NOMO-1 (cell line): Measurements from ENCODE around the gene CLDN16.
A peak's percentile ranks its signal among the peaks of the same experiment; 100 is the strongest.

ENCODE experiments used
- DNase-seq, 2 experiments: peaks; one replicate each; lab custom pipeline; 2025; ENCODE audit not compliant: unreplicated experiment in 2 of 2; lab: John Stamatoyannopoulos, UW

The CLDN16 gene

DNA sequence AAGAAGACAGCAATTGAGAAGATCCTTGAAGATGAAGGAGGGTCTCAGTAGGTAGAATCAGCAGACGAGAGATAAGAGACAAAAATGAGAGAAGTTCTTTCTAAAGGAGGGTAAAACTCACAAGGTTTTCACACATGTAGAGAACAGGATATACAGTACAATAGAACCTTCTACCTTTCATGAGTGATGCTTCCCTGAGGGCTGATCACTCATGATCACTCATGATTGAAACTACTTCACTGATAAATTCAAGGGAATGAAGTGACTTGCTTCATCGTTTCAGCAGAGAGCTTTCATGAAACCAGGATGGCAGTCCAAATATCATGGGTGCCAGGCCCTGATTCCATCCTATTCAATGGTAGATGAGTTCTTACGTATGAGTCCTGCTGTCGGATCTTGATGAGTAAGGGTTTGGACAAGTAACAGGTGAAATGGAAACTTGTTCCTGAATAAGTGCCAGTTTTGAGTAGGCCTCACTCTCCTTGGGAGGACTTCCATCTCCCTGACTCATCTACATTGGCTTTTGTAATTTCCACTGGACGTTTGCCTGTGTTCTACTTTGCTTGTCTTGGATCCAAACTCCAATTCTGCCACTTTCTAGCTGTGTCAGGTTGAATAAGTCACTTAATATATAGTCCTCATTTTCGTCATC lies 9.6 kb upstream of the CLDN16 start:
- DNase-seq = no peak

DNA sequence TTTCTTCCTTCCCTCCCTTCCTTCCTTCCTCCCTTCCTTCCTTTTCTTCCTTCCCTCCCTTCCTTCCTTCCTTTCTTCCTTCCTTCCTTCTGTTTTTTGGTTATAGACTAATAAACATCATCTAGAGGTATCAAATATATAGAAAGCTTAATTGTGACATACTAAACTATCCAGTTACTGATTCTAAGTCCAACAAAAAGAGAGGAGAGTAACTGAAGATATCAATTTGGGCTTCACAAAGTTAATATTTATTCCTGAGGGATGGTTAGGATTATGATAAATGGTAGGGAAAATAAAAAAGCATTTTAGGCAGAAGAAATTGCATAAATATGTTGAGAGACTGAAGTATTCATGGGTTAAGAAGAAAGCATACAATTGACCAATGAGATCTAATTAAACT lies 7.8 kb upstream of the CLDN16 start:
- DNase-seq = no peak

DNA sequence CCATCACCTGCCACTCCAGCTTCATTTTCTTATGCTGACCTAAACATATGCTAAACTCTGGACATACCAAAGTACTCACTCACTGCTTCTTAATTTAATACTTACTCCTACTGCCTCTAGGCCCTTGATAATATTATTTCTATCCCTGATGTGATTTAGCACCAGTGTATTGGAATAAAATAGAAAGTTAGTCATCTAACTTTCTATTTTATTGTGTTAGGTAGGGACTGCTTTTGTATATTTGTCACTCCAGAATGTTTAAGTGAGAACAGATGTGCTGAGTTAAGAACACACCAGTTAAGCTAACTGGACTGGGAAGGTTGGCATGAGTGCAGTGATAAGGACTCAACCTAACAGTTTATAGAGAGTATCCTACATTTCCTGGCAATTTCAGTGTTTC lies 6.5 kb upstream of the CLDN16 start:
- no peak for DNase-seq

DNA sequence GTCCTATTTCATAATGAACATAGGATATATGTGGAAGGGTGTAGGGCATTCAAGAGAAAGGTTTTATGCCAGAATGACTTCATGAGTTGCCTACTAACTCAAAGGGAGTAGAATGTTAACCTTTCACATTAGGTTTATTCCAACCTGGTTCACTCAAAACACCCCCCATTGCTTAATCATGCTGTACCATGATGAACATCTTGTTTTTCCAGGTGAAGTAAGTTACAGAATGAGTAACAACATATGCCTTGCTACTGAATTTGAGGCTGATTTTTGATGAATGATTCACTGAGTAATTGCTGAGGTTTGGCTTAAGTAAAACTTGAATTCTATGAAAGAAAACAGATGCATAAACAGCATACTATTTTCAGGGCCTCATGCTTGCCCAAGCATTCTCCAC lies 5.9 kb upstream of the CLDN16 start:
- no peak for DNase-seq

DNA sequence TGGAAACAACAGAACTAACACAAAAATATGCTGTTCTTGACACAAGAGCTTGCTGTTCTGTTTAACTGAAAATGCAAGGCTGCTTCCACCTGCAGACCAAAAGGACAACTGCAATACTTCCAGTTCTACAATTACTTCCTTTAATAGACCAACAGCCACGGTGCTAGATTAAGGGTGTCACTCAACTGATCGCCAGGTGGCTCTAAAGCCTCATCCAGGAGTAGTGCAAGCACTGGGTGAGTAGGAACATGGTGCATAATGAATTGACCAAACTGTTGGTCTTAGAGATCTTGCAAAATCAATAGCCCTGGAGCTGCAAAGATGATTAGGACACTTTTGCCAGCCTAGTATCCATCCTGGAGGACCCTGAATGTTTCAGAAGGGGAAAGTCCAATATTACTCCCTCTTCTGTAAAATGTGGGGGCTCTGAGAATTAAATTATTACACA lies 3.6 kb upstream of the CLDN16 start:
- peak; percentile 90 to 93 for DNase-seq

DNA sequence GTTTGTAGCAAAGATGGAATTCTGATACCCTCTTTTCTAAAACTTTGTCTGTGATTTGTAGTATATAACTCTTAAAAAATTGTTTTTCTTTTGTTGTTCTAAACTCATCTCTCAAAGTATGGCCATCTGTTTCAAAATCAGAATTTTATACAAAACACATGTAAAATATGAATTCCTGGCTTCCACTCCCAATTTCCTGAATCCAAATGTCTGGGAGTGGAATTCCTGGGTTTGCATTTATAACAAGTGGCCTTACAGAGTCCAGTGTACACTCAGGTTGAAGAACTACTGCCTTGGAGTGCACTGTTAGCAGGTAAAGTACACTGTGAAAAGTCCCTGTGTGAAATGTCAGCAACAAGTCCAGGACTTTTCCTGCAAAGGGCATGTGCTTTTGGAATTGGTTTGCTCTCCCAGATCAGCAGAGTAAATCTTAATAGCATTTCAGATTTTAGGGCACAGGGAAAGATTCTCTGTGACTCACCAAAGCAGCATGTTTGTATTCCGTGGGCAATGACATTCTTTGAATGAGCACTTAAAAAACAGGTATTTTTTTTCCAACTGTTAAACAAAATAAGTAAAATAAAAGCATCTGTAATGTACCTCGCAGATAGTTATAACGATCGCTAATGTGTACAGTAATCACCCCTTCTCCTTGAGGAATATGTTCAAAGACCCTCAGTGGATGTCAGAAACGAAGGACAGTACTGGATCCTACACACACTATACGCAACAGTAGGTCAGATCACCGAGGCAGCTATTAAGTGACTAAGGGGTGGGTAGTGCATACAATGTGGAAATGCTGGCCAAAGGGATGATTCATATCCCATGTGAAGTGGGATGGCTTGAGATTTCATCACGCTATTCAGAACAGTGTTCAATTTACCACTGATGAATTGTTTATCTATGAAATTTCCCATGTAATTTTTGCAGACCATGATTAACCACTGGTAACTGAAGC lies 2.0 kb upstream of the CLDN16 start:
- DNase-seq = peak; percentile 70 to 86

DNA sequence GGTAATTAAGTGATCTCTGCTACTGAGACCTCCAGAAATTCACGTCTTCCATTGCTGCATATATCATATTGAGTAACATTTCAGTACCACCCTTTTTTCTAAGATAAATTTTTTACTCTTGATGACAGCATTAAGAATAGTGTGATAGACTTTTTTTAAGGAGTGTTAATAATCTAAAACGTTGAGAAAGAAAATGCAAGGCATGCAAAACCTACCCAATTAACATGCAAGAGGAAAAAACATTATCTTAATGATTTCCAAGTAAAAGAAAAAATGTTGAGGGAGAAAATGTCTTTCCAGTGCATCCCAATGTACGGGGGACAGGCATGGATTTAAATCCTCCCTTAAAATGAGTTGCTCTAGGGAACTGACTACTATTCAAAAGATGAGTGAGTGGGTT lies 740 bp downstream of the CLDN16 start:
- DNase-seq = no peak

DNA sequence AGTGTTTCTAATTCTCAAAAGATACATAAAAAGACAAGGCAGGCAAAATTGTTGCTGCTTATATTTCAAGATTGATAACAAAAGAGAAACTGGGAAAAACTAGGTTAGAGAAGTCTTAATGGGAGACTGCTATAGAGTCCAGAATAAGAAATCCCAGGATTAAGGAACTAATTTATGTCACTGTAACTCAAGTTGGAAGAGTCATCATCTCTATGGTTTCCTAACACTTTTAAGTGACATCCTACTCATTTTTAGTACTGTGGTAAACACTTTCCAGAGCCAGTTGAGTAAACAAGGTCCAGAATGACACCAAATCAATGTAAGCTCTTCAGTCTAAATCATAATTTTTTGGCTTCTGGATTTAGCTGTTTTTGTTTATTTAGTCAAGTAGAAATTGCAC lies 8.0 kb downstream of the CLDN16 start:
- DNase-seq = no peak

DNA sequence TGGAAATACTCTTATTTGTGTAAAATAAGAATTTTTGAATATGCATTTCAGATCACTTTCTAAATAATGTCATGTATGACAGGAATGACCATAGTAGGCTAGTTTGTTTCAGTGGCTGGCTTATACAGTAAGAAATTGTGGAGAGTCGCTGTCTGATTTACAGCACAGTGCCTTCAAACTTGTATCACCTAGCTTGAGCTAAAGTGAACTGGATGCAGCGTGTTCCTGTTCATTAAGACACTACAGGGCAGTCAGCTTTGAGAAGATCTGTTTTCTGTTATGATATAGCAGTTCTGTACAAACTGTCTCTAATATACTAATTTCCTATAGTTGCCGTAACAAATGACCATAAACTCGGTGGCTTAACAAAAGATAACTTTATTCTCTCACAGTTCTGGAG lies 9.9 kb downstream of the CLDN16 start:
- DNase-seq = no peak

DNA sequence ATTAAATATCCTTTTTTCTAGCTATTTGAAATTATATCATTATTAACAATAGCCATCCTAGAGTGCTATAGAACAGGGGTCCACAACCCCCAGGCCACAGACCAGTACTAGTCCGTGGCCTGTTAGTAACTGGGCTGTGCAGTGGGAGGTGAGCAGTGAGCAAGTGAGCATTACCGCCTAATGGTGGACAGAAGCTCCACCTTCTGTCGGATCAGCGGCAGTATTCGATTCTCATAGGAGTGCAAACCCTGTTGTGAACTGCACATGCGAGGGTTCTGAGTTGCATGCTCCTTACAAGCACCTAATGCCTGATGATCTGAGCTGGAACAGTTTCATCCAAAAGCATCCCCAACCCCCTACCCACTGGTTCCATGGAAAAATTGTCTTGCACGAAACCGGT lies 11.7 kb downstream of the CLDN16 start:
- no peak for DNase-seq

DNA sequence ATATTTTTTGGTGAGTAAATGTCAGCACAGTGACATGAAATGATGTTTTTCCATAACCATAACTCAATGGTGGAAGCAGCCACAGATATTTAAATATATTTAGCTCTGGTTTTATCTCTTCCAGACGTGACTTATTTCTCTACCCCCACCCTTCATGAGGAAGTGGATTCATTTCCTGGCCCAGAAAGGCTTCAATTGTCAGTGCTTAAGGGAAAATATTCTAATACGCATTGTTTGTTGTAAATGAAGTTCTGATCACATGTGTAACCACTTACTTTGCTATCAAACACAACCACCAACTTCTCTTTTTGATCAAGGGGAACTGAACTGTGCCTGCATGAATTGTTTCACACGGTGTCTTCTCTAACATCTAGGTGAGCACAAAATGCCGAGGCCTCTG lies 14.0 kb downstream of the CLDN16 start:
- DNase-seq = no peak

DNA sequence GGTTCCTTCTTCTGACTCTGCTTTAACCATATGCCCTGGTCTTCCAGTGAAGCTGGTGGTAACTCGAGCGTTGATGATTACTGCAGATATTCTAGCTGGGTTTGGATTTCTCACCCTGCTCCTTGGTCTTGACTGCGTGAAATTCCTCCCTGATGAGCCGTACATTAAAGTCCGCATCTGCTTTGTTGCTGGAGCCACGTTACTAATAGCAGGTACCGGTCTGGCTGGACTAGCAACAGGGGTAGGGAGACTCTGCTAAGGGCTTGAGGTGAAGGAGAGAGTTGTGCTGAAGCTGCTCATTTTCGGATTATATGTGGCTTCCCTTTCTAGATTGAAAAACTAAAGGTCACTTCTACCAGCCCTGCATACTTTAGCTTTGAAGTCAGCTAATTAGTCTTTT lies 16.8 kb downstream of the CLDN16 start:
- no peak for DNase-seq

DNA sequence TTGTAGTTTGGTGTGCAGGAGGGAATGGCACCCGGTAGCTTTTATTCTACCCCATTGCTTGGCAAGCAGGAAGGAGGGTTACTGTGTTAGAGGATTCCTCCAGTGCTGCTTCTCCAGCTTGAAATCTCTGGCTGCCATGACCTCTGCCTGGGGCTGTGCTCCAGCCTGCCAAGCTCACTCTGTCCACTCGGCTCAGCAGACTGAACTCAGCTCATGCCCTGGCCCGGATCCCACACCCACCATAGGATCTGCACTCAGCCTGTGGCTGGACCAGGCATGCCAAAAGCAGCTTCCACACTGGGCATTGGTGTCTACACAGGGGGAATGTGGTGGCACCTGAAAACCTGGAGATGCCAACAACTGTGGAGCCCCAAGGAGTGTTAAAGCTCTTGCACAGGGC lies 26.3 kb downstream of the CLDN16 start:
- DNase-seq = no peak

DNA sequence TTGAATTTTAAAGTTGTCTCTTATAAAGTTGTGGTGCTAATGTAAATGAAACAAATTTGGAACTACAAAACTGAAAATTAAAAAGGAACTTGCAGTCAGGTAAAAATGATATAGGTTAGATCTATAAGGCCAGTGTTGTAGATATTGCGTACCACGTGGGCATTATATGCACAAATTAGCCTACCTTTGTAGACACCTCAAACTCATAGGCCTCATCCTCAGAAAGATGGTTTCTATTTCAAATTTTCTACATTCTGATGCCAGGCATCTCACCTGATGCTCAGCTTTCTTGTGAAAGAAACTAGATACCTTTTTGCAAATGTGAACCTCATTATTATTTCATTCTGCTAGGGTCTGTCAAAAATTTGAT lies 36.1 kb downstream of the CLDN16 start:
- no peak for DNase-seq

DNA sequence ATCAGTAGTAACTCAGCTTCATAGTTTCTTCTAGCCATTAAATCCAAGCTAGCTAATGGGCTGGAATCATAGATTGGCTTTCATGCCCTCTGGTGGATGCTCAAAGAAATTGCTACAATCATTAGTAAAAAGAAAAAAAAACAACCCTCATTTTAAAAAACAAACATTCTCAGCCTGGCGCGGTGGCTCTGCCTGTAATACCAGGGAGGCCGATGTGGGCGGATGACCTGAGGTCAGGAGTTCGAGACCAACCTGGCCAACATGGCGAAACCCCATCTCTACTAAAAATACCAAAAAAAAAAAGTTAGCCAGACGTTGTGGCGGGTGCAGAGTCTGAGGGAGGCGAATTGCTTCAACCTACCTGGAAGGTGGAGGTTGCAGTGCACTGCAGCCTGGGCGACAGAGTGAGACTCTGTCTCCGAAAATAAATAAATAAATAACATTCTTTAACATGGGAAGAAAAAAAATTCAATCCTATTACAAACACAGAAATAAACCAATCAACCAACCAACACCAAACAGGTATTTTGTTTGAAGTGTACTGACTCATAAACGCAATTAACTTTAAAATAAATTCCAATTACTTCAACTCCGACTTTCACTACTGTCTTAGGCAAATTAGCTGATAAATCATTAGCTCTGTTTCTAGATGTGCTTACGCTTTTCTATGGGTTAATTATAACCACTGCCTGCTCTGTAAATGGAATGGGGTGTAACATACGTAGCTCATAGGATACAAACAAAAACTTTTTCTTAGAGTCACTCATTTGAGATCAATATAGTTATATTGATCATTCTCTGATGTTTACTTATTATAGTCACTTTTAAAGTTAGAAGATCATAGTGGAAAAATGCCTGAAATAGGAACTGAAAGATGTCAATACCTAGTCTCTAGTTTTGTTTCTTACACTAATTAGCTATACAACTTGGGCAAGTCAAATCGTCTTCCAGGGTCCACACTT lies 36.8 kb downstream of the CLDN16 start:
- peak; percentile 57 to 76 for DNase-seq

DNA sequence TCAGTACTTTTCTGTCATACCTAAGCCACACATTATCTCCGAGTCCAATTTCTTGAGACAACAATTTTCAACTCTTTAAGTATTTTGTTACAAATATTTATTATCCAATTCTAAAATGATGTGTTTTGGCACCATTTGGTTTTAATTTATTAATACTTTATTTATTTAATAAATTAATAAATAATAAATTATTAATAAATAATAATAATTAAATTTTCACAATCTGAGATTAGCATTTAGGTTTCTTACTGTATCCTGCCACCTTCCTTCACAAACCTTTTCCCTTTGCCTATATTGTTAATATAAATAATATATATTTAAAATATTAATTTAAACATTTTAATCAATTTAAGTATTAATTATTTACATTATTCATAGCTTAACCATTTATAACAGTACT lies 37.9 kb downstream of the CLDN16 start:
- DNase-seq = no peak

DNA sequence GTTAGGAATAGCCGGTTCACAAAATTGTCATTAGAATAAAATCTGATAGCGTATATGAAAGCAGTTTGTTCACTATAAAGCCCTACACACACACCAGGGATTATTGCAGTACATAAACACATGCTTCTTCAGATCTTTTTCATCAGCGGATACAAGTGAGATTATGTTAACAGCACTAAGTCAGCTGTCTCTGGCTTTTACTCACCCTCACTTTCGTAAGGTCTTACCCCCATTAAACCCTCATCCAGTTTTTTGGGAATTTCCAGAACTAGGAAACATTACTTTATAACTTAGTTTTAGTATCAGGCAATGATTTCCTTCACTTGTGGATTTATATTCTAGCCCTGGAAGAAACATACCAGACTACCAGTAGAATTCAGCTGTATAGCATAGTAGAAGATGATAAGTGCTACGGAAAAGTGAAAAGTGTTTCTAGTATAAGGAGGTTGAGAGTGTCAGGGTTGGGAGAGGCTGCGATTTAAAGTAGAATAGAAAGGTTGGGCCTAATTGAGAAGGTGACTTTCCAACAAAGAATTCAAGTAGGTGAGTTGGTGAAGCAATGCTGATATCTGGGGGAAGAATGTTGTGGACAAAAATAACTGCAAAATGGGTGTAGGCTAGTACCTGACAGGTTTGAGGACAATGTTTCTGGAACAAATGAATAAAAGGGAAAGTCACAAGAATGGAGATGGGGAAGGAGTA lies 39.0 kb downstream of the CLDN16 start:
- DNase-seq = no peak

DNA sequence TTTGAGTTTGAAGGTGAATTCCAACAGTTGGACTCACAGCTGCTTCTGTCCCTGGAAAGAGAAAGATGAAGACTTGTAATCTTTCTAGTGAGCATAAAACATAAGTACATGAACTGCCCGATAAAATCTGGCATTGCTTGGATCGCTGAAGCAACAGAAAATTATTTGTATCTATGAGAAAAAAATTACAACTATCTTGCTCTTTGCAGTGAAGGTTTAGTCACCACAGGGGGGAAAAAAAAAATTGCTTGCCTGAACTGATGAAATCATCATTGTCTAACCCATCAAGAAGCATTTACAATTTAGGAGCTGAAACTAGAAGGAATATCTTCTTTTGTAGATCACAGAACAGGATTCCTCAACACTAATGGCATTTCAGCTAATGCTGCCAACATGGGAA lies 41.7 kb downstream of the CLDN16 start:
- DNase-seq = no peak

DNA sequence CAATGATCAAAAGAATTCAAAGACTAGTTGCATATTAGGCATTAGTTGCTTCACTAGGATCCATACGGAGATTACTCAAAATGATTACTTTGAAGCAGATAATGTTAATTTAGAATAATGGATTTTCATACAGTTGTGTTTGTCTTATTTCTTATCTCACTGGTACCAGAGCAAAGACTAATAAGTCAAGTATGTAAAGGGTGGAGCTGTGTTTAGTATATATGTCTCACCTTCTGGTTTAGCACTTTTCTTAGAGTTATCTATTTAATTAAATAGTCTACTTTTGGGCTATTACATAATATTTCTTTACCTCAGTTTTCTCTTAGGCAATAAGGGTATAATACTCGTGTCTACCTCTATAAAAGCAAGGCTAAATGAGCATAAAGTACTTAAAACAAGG lies 42.9 kb downstream of the CLDN16 start:
- no peak for DNase-seq

DNA sequence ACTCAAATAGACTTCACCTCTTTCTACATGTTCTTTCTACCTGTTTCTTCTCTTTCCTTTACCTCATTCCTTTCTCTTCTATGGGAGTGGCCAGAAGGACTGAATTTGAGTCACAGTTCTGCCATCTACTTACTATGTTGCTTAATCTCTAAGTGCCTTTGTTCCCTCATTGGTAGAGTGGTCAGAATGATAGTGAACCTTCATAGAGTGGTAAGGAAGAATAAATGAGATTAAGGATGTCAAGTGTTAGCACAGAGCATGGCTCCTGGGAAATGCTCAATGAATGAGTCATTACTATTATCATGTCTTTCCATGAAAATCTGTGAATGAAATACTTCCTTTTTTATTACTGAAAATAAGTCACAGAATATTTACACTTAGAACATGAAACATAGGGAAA lies 44.3 kb downstream of the CLDN16 start:
- no peak for DNase-seq

DNA sequence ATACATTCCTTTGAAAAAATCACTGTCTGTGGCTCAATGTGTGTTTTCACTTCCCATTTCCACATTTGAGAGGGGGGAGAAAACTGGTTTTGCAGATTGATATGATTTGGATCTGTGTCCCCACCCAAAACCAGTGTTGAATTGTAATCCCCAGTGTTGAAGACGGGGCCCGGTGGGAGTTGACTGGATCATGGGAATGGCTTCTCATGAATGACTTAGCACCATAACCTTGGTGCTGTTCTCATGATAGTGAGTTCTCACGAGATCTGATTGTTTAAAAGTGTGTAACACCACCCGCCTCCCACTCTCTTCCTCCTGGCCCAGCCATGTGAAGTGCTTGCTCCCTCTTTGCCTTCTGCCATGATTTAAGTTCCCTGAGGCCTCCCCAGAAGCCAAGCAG lies 45.7 kb downstream of the CLDN16 start:
- DNase-seq = no peak
